HepG2 (cell line): ENCODE measurements around the gene ZNF629. TPM values are rescaled to one million over a fixed set of nuclear protein-coding genes. Genes with fewer than 3 reads are reported as not detected.

ENCODE experiments used
- ASH2L ChIP-seq: fragments of 300-600, 200-600 bp; sonication (generic); IDR thresholded peaks from 2 replicates; pipeline ENCODE4 v1.7.0; 2017; ENCODE audit warnings: low read depth, mild to moderate bottlenecking, moderate library complexity, mixed read lengths, low read length; ENCODE audit not compliant: insufficient read length
- CSRNP2 ChIP-seq: sonication (generic); formaldehyde crosslinking; conservative IDR thresholded peaks from 2 replicates; pipeline ENCODE4 v1.8.0; 2022; ENCODE audit warnings: low read depth, missing genetic modification reagents
- EHMT2 ChIP-seq: fragments of 200-600 bp; sonication (generic); IDR thresholded peaks from 2 replicates; pipeline ENCODE4 v1.7.0; 2017; ENCODE audit warnings: antibody characterized with exemption, low read depth, low read length, borderline replicate concordance
- HHEX ChIP-seq: IDR thresholded peaks from 2 replicates; pipeline ENCODE4 v1.6.1; 2016; ENCODE audit warnings: control low read depth
- ISL2 ChIP-seq: sonication (generic); formaldehyde crosslinking; IDR thresholded peaks from 2 replicates; pipeline ENCODE4 v1.5.0; 2020; ENCODE audit warnings: missing genetic modification reagents
- MBD4 ChIP-seq: IDR thresholded peaks from 2 replicates; pipeline ENCODE4 v1.6.1; 2012; ENCODE audit warnings: low read length, inconsistent platforms, borderline replicate concordance
- NCOA2 ChIP-seq: sonication (generic); formaldehyde crosslinking; IDR thresholded peaks from 2 replicates; pipeline ENCODE4 v1.8.0; 2022; ENCODE audit warnings: inconsistent platforms
- NFYB ChIP-seq: sonication (generic); formaldehyde crosslinking; IDR thresholded peaks from 2 replicates; pipeline ENCODE4 v1.4.0; 2020; ENCODE audit warnings: missing genetic modification reagents
- NR1H2 ChIP-seq: sonication (generic); formaldehyde crosslinking; IDR thresholded peaks from 2 replicates; pipeline ENCODE4 v1.8.1; 2022; ENCODE audit warnings: low read depth, missing genetic modification reagents, borderline replicate concordance
- TBL1XR1 ChIP-seq: fragments of 150-350 bp; IDR thresholded peaks from 2 replicates; pipeline ENCODE4 v1.6.1; 2014; ENCODE audit warnings: borderline replicate concordance, low read length; ENCODE audit not compliant: partially characterized antibody
- THAP7 ChIP-seq: sonication (generic); formaldehyde crosslinking; IDR thresholded peaks from 2 replicates; pipeline ENCODE4 v1.8.1; 2023; ENCODE audit warnings: mild to moderate bottlenecking, missing genetic modification reagents
- ZBTB2 ChIP-seq: sonication (generic); formaldehyde crosslinking; IDR thresholded peaks from 2 replicates; pipeline ENCODE4 v1.8.0; 2022; ENCODE audit warnings: low read depth, missing genetic modification reagents
- ZMAT3 ChIP-seq: sonication (generic); formaldehyde crosslinking; conservative IDR thresholded peaks from 2 replicates; pipeline ENCODE4 v1.7.0; 2021; ENCODE audit warnings: missing genetic modification reagents
- ZNF138 ChIP-seq: sonication (generic); formaldehyde crosslinking; IDR thresholded peaks from 2 replicates; pipeline ENCODE4 v1.5.0; 2020; ENCODE audit warnings: mild to moderate bottlenecking, low read depth, missing genetic modification reagents
- ZNF280B ChIP-seq: sonication (generic); formaldehyde crosslinking; IDR thresholded peaks from 2 replicates; pipeline ENCODE4 v1.5.0; 2020; ENCODE audit warnings: missing genetic modification reagents, mild to moderate bottlenecking, borderline replicate concordance
- ZNF30 ChIP-seq: sonication (generic); formaldehyde crosslinking; IDR thresholded peaks from 2 replicates; pipeline ENCODE4 v1.5.0; 2020; ENCODE audit warnings: mild to moderate bottlenecking, missing genetic modification reagents
- ZNF549 ChIP-seq: sonication (generic); formaldehyde crosslinking; IDR thresholded peaks from 2 replicates; pipeline ENCODE4 v1.5.0; 2020; ENCODE audit warnings: missing genetic modification reagents
- ZNF574 ChIP-seq: sonication (generic); formaldehyde crosslinking; IDR thresholded peaks from 2 replicates; pipeline ENCODE4 v1.4.0; 2020; ENCODE audit warnings: missing genetic modification reagents
- ZNF800 ChIP-seq: sonication (generic); formaldehyde crosslinking; IDR thresholded peaks from 2 replicates; pipeline ENCODE4 v1.4.0; 2020; ENCODE audit warnings: missing genetic modification reagents
- polyA plus RNA-seq, 8 experiments: library from polyadenylated mRNA; depleted of rRNA in 3 of 8; stranded (reverse) in 7 of 8; unstranded in 1 of 8; fragments of >200 nt; fragmentation: Illumina TruSeq in 4 of 8; extraction: Trizol in 4 of 8; gene quantifications; 2 replicates each; pipeline versions ENCODE4 v1.2.1 to v1.2.3, GENCODE V29; 2011 to 2016; ENCODE audit warnings: low read depth in 4 of 8, missing spikeins in 1 of 8, mixed read lengths in 1 of 8; ENCODE audit not compliant: insufficient read depth in 1 of 8
- total RNA-seq, 5 experiments: library from RNA; depleted of rRNA; stranded (reverse); fragments of >200 nt; fragmentation: Illumina TruSeq; extraction: Trizol; gene quantifications; 2 replicates each; pipeline ENCODE4 v1.2.3, GENCODE V29; 2016; ENCODE audit warnings: low read depth in 1 of 5

The ZNF629 gene
- total and polyA plus RNA-seq, 2 of the 13 experiments (the other 11 are each of a cell fraction or from before 2014, with no cell fraction given): 6.1 to 16.5 TPM

- TF ChIP-seq ZNF280B: no peak
- no peak for TF ChIP-seq ZNF549 (CRISPR knock-in tag)
- no peak; the same call in 1 of the 2 replicates for TF ChIP-seq ZNF574 (CRISPR knock-in tag)
- no peak for TF ChIP-seq ASH2L
- no peak for TF ChIP-seq NR1H2 (CRISPR knock-in tag)
- peak; percentile 18; the same call in 1 of the 2 replicates for TF ChIP-seq NCOA2 (CRISPR knock-in tag)
- no peak for TF ChIP-seq EHMT2
- TF ChIP-seq ZNF138 (CRISPR knock-in tag): no peak
- TF ChIP-seq ZBTB2 (CRISPR knock-in tag): no peak
- no peak for TF ChIP-seq THAP7 (CRISPR knock-in tag)
- TF ChIP-seq NFYB: no peak
- TF ChIP-seq ZNF800 (CRISPR knock-in tag): no peak
- TF ChIP-seq ISL2 (CRISPR knock-in tag): peak; percentile 53; the same call in 1 of the 2 replicates
- TF ChIP-seq MBD4: no peak
- TF ChIP-seq ZMAT3 (CRISPR knock-in tag): no peak; the same call in 1 of the 2 replicates
- TF ChIP-seq CSRNP2 (CRISPR knock-in tag): no peak
- TF ChIP-seq TBL1XR1: no peak
- 0 out of 2 replicates have a peak, but pooled peaks have one; percentile 40 for TF ChIP-seq HHEX (CRISPR knock-in tag)
- no peak; the same call in 1 of the 2 replicates for TF ChIP-seq ZNF30 (CRISPR knock-in tag)
Observed at GRCh38 chr16:30787613-30788378, 791 bp upstream of the ZNF629 start (continued).
